ENCODE results near the gene ITGA11.

Gene ITGA11

DNA sequence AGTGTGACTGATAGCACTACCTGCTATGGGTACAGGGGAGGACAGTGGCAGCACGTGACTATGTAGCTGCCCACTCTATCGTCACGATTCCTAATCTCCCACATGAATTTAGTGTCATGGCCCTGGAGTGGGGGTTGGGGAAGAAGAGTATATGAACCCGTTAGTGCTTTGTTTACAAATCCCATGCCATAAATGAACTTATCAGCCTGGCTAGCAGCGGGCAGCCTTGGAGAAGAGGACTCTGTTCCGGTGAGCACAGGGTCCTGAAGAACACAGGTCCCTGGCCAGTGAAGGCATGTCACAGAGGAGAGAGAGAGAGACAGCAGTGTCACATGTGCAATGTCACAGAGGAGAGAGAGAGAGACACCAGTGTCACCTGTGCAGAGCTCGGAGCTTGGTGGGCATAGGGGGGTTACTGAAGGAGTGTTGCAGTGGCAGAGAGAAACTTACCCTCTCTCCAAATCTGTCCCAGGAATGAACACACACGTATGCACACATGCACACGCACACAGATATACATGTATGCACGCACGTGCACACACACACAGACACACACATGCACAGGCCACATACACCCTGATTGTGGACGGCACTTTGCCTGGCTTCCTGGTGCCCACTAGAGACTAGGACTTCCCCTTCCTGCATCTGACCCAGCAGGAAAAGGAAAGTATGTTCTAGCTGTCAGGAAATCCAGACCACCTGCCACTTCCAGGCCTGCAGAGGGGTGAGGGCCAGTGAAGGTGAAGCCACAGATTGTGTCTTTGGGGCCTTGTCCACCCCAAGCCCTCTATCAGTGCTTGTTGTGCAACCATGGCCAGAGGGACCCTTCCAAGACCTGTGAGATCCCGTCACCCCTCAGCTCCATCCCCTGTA, 26.3 kb downstream of the ITGA11 start:
- TF ChIP-seq GATA2 (IDR thresholded peaks at IDR 0.05; ENCODE audit: low read depth, low read length) (no peak), GATA3 (IDR thresholded peaks at IDR 0.05; ENCODE audit: low read depth, low read length) (no peak)

DNA sequence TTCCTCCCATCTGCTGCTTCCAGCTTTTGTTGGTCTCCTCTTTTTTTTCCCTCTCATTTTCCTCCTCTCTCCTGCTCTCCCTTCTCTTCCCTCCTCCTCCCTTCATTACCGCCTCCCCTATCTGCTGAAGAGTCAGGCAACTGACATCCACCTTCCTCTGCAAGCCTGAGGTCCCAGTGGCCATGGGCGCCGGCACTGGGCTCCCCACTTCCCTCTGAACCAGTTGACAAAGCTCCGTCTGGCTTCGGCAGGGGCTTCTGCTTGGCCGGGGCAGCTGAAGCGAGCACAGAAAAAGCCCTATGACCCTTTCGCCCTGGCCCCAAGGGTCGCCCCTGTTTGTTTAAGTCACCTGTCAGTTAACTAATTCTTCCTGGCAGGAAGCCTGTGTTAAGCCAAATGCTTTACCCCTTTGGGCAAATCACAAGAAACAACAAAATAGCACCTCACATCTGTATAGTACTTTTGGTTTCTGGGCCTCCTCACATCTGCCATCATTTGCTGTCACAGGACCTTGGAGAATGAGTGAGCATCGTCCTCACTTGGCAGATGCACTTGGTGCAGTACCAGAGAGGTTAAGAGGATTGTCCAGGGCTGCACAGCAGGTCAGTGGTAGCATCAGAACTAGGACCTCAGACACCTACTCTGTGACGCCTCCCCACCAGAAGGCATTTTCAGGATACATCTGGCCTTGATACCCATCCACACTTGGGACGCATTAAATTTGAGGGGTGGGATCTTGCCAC, 27.7 kb downstream of the ITGA11 start:
- TF ChIP-seq GATA3 (IDR thresholded peaks at IDR 0.05; ENCODE audit: low read depth, low read length) (no peak), GATA2 (IDR thresholded peaks at IDR 0.05; ENCODE audit: low read depth, low read length) (no peak)

DNA sequence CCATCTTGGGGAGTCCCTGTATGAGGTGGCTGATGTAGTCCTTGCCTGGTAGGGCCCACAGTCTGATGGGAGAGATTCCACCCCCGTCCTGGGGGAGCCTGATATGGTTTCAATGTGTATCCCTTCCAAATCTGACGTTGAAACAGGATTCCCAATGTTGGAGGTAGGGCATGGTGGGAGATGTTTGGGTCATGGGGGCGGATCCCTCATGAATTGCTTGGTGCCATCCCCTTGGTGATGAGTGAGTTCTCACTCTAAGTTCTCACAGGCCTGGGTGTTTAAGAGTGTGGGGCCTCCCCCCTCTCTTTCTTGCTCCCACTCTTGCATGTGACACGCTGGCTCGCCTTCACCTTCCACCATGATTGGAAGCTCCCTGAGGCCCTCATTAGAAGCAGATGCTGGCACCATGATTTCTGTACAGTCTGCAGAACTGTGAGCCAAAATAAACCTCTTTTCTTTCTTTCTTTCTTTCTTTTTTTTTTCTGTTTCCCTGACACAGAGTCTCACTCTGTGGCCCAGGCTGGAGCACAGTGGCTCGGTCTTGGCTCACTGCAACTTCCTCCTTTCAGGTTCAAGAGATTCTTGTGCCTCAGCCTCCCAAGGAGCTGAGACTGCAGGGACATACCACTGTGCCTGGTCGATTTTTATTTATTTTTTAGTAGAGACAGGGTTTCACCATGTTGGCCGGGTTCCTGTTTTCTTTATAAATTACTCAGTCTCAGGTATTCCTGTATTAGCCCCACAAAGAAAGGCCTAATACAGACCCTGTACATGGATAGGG, 28.6 kb downstream of the ITGA11 start:
- no peak for TF ChIP-seq GATA2 (IDR thresholded peaks at IDR 0.05; ENCODE audit: low read depth, low read length)
- TF ChIP-seq GATA3 (IDR thresholded peaks at IDR 0.05; ENCODE audit: low read depth, low read length) = no peak

DNA sequence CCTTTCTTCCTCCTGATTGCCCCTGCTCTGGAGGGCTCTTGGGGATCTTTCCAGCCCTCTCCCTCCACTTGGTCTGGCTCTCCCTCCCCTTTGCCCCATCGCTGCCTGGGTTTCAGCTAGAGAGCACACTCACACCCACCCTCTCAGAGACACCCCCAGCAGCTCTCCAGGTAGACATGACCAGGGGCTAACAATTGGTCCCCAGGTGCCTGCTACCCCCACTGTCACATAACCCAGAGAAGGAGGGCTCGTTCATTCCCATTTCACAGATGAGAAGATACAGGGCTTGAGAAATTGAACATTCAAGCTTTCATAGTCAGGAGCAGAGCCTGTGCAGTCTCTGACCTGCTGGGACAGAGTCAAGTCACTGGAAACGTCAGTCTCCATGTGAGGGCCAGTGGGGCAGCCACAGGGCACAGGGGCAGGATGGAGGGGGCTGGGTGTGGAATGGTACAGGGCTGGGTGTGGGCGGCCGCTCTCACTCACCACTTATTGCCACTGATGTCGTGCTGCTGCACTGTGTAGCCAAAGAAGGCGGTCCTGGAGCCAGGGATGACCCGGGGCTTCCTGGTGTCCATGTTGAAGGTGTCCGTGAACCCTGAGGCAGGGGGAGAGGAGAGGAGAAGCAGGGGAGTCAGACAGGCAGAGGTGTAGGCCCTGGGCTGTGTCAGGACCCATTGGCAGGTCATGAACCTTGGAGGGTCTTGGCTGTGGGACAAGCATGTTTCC, 29.4 kb downstream of the ITGA11 start:
- TF ChIP-seq GATA3 (IDR thresholded peaks at IDR 0.05; ENCODE audit: low read depth, low read length) = no peak

DNA sequence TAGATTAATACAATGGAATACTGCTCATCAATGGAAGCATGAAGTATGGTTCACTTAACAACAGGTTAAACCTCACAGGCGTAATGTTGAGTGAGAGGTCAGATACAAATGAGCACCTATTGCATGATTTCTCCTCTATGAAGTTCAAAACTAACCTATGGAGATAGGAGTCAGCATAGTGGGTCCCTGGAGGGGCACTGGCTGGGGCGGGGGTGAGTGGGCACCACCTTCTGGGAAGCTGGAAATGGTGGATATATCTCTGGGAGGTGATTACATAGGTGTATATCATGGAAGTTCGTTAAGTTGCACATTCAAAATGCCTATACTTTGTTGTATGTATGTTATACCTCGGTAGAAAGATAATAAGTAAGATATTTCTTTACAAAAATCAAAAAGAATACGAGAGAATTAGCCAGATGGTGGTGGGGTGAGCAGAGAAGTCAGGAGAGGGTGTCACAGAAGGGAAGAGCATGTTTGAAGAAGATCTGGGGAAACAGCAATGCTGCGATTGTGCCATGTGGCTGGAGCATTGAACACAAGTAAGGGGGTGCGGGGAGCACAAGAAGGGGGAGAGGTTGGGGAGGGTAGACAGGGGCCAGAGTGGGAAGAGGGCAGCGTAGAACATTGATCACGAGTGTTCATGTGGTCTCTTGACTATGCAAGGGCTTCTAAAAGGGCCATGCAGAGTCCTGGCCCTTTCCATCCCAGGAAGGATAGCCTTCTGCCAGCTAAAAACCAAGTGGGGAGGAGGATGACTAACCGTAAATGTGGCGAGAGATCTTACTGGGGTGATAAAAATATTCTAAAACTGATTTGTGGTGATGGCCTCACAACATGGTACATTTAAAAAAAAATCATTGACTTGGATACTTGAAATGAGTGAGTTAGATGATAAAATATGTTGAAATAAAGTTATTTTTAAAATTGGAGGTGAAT, 30.2 kb downstream of the ITGA11 start:
- no peak for TF ChIP-seq GATA2 (IDR thresholded peaks at IDR 0.05; ENCODE audit: low read depth, low read length)
- no peak for TF ChIP-seq GATA3 (IDR thresholded peaks at IDR 0.05; ENCODE audit: low read depth, low read length)

DNA sequence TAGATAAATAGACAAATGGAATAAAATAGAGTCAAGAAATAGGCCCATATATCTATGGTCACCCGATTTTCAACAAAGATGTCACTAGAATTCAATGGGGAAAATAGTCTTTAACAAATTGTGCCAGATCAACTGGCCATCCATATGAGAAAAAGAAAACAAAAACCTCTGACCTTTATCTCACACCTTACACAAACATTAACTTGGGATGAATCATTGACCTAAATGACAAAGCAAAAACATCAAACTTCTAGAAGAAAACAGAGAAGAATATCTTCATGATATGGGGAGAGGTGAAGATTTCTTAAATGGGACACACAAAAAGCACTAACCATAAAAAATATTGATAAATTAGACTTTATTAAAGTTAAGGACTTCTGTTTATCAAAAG, 31.9 kb downstream of the ITGA11 start:
- TF ChIP-seq GATA2 (IDR thresholded peaks at IDR 0.05; ENCODE audit: low read depth, low read length) (no peak), GATA3 (IDR thresholded peaks at IDR 0.05; ENCODE audit: low read depth, low read length) (no peak)

DNA sequence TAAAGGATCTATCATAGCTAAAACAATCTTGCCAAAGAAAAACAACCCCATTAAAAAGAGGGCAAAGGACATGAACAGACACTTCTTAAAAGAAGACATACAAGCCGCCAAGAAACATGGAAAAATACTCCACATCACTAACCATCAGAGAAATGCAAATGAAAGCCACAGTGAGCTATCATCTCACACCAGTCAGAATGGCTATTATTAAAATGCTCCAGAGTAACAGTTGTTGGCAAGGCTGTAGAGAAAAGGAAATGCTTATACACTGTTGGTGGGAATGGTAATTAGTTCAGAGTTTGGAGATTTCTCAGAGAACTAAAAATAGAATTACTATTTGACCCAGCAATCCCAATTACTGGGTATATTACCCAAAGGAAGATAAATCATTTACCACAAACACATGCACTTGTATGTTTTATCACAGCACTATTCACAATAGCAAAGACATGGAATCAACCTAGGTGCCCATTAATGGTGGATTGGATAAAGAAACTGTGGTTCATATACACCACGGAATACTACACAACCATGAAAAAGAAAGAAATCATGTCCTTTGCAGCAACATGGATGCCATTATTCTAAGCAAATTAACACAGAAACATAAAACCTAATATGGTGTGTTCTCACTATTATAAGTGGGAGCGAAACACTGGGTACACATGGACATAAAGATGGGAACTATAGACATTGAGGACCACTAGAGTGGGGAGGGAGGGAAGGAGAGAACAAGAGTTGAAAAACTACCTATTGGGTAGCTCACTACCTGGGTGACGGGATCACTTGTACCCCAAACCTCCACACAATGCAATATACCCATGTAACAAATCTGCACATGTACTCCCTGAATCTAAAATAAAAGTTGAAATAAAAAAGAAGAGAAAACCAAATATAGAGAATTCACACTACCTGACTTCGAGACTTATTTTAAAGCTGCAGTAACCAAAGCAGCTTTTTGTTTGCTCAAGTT, 32.6 kb downstream of the ITGA11 start:
- TF ChIP-seq GATA3 (IDR thresholded peaks at IDR 0.05; ENCODE audit: low read depth, low read length) (no peak), GATA2 (IDR thresholded peaks at IDR 0.05; ENCODE audit: low read depth, low read length) (no peak)

DNA sequence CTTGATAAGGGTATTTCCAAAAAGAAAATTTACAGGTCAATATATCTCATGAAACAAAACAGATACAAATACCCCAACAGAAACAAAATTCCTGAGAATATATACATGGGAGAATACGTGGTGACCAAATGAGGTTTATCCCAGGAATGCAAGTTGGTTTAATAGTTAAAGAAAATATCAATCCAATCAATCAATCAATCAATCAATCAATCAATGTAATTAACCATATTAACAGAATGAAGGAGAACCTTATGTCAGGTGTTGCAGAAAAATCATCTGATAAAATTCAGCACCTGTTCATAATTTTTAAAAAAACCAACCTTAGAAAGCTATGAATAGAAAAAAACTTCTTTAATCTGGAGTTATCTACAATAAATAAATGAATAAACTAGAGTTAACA, 35.9 kb downstream of the ITGA11 start:
- TF ChIP-seq GATA2 (IDR thresholded peaks at IDR 0.05; ENCODE audit: low read depth, low read length) (no peak), GATA3 (IDR thresholded peaks at IDR 0.05; ENCODE audit: low read depth, low read length) (no peak)

DNA sequence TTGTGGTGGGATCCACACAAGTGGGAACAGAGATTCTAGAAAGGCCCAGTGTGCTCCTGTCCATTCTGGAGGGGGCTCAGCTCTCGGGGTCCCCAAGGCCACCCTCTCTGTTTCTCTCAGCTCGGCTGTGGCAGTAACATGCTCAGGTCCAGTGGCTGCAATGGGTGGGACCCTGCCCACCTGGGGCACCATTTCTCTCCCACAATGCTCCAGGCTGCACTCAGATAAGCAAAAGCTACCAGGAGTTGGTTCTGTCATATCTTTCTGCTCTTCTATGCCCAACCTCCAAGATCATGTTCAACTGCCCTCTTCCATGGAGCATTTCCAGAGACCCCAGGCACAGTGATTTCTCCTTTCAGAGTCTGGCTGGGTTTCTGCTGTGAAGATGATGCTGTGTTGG, 40.8 kb downstream of the ITGA11 start:
- TF ChIP-seq GATA3 (IDR thresholded peaks at IDR 0.05; ENCODE audit: low read depth, low read length) (no peak), GATA2 (IDR thresholded peaks at IDR 0.05; ENCODE audit: low read depth, low read length) (no peak)

DNA sequence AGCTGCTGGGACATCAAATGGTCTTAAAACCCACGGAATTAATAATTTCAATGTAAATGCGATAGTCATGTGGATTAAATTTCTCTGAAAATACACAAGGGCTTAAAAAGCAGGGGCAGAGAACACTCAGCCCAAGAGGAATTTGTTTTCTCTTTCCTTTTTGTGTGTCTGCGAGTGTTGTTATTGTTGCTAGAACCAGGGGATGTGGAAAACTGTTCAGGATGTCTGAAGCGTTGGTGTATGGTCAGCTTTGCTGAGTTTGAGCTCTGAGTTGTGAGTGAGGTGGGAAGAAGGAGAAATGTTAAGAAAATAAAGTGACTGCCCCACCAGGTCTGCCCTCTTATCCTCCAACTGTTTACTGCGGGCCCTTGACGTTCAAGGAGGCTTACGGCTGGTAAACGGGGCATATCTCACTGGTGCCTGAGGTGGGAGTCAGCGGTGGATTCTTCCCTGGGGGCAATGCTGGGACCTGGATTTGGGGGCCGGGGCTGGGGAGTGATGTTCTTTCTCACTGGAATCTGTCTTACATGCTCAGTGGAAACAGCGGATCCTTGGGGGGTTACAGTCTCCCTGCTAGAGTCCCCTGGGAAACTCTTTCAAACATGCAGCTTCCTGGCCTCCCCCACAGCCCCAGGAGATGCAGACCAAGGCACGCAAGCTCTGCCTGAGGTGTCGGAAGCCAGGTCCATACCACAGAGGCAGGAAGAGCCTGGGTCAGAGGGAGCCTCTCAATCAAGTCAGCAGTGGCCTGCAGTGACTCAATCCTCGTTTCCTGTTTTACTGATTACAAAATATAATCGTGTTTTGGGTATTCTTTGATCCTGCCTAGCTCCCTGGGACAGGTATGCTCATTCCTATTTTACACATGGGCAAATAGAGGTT, 41.8 kb downstream of the ITGA11 start:
- no peak for TF ChIP-seq GATA2 (IDR thresholded peaks at IDR 0.05; ENCODE audit: low read depth, low read length)
- TF ChIP-seq GATA3 (IDR thresholded peaks at IDR 0.05; ENCODE audit: low read depth, low read length) = no peak

Data from SH-SY5Y (cell line).